ENCODE data around the gene CBLB.

CBLB gene

GRCh38 chr3:105676621-105677300, 192.1 kb downstream of the CBLB start:
- DNase-seq, result no peak

GRCh38 chr3:105674437-105675065, 194.3 kb downstream of the CBLB start:
- no peak for DNase-seq

- no peak for DNase-seq
Measured at GRCh38 chr3:105672996-105673395, 195.8 kb downstream of the CBLB start.

GRCh38 chr3:105662306-105662705, 206.5 kb downstream of the CBLB start:
- DNase-seq, result no peak

GRCh38 chr3:105661461-105661860, 207.4 kb downstream of the CBLB start:
- DNase-seq, result no peak

- no peak for DNase-seq
Measured at GRCh38 chr3:105656651-105657504, 211.9 kb downstream of the CBLB start.

GRCh38 chr3:105653868-105654267, 214.9 kb downstream of the CBLB start:
- DNase-seq, result no peak

- DNase-seq, result no peak
Measured at GRCh38 chr3:105653166-105653565, 215.6 kb downstream of the CBLB start.

- no peak for DNase-seq
Measured at GRCh38 chr3:105649480-105649879, 219.3 kb downstream of the CBLB start.

- no peak for DNase-seq
Measured at GRCh38 chr3:105647047-105647446, 221.8 kb downstream of the CBLB start.

- DNase-seq, result no peak
Measured at GRCh38 chr3:105639131-105639530, 229.7 kb downstream of the CBLB start.

- no peak for DNase-seq
Measured at GRCh38 chr3:105634708-105635107, 234.1 kb downstream of the CBLB start.

- DNase-seq, result no peak
Measured at GRCh38 chr3:105629718-105630117, 239.1 kb downstream of the CBLB start.

GRCh38 chr3:105626739-105627138, 242.1 kb downstream of the CBLB start:
- DNase-seq, result no peak

GRCh38 chr3:105622169-105622568, 246.6 kb downstream of the CBLB start:
- no peak for DNase-seq

GRCh38 chr3:105620236-105620635, 248.6 kb downstream of the CBLB start:
- no peak for DNase-seq

- no peak for DNase-seq
Measured at GRCh38 chr3:105619651-105620050, 249.2 kb downstream of the CBLB start.

GRCh38 chr3:105618556-105618955, 250.3 kb downstream of the CBLB start:
- no peak for DNase-seq

- DNase-seq, result no peak
Measured at GRCh38 chr3:105616374-105617121, 252.3 kb downstream of the CBLB start.

GRCh38 chr3:105615814-105616213, 253.0 kb downstream of the CBLB start:
- DNase-seq, result no peak

- no peak for DNase-seq
Measured at GRCh38 chr3:105614288-105615030, 254.4 kb downstream of the CBLB start.

GRCh38 chr3:105613120-105613519, 255.7 kb downstream of the CBLB start:
- no peak for DNase-seq

Data from CD4-positive, alpha-beta T cell treated with Interleukin-4 for 4 hours (primary cell).